ENCODE data around the gene WBP1L.
"Not testable (repeated sequence)": the region's sequence is repeated elsewhere in the genome, so short reads cannot be mapped to it uniquely, and the experiment has no call there.

The WBP1L gene

DNA sequence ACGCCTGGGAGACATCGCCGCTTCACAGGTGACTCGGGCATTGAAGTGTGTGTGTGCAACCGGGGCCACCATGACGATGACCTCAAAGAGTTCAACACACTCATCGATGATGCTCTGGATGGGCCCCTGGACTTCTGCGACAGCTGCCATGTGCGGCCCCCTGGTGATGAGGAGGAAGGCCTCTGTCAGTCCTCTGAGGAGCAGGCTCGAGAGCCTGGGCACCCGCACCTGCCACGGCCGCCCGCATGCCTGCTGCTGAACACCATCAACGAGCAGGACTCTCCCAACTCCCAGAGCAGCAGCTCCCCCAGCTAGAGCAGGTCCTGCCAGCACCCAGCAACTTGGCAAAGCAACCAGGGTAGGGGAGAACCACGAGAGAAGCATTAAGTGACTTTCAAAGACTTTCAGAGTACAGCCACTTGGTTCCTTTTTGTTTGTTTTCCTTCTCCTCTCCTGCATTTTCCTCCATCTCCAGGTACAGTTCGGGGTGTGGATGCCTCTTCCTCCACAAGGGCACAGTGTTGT is 69.3 kb downstream of the WBP1L start:
- DNase-seq = no peak

DNA sequence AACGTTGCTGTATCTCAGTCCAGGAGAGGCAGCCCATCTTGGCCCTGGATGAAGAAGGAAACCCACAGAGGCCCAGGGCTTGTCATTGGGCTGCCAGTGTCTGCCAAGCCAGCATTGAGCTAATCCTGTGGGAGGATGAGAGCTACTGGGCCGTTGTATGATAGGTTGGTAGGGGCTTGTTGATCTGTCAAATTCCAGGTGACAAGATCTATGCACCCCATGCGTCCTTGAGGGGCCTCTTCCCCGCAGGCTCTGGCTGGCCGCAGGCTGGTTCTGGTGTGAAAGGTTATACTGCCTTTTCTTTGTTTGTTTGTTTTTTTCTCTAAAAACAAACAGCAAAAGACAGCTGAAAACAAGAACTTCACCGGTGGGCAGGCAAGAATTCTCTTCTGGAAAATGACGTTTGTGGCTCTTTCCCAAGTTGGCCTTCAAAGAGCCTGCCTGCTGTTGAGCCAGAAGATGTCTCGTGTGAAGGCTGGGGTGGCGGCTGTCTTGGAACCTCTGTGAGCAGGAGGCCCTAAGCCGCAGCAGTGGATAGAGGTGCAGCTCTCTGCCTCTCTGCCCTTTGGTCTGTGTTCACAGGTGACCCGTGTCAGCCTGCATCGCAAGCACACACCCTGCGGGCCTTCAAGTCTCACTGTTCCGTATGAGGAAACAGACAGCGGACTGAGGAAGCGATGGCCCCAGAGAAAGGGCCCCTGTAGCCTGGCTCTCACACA is 70.1 kb downstream of the WBP1L start:
- DNase-seq = no peak

DNA sequence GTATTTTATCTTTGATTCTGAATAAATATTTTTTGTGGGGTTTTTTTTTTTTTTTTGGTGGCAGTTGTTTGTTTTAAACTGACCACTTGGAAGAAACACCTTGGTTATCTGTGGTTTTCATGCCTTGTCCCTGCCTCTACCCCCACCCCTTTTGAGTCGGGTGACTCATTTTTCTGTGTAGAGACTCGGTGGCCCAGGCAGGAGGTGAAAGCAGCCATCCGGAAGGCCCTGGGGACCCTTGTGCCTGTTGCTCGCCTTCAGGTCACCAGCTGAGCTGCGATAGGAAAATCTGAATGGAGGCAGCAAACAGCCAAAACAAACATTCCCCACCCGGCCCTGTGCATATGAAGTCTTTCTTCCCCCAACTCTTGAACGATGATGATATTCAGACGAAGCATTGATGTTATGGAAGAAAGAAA is 70.7 kb downstream of the WBP1L start:
- no peak for DNase-seq

DNA sequence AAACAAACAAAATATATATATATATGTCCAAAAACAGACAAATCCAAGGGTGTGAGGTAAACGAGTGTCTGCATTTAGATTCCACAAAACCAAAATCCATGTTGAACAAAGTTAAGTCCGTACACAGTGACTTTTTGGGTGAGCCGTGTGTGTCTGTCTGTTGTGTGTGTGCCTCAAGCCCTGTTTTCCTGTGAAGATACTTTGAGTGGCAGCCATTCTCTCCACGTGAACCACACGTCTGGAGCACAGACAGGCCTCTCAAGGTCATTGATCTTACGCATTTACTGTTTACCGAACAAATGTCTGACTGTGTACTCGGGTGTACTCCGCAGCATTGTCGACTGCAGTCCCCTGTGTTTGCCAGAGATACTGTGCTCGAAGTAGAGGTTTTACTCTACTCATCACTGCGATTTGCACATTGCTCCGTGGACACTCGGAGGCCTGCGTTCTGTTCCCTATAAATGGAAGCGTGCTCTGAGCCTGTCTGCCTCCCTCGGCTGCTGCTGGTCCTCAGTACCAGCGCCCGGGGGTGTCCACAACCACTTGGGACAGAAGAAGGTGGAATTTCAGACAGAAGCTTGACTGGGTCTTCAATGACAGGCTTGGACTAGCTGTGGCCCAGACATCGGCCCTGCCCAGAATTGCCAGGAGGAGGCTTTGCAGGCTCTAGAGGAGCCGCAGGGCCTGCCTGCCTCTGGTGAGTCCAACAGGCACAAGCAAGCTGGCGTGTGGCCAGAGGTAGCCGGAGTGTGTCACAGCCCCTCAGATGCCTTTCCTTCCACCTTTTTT is 71.3 kb downstream of the WBP1L start:
- no peak for DNase-seq

DNA sequence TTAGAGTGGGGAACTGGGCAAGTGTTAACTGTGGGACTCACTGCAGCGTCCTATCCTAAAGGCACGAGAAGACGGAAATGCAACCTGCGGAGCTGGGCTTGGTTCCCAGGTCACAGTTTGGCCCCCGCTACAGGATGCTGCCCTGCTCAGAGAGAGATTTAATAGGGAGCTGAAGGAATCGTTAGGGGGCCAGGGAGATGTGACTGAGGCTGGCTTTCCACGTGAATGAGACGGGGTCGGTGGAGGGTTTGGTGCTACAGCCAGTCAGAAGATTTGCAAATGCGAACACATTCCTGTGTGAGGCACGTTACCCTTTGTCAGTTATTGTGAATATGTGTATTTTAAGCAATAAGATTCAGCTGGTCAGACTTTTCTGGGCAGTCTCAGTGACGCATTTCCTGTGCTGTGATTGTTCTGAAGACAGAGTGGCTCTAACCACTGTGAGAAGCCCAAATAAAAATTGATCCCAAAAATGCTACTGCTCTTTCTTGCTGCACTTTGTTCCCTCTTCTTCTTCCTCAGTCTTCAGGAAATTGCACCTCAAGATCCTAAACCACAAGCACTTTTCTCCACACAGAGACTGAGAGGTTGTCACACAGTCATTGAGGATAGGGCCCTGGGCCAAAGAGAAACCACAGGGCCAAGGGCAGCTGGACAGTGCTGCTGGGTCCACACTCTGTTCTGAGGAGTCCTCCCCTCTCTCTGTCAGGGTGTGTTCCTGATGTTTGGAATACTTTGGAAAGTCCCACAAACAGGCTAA is 72.2 kb downstream of the WBP1L start:
- no peak for DNase-seq

DNA sequence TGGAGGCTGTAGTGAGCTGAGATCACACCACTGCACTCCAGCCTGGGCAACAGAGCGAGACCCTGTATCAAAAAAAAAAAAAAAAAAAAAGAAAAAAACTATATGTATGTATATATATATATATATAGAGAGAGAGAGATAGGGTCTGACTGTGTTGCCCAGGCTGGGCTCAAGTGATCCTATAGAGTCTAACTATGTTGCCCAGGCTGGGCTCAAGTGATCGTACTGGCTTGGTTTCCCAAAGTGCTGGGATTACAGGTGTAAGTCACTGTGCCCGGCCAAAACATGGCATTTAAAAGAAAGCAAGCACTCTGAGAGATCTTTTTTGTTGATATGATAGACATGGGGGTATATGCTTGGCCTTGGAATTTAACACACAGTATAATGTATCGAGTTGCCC is 73.4 kb downstream of the WBP1L start:
- DNase-seq = no peak

DNA sequence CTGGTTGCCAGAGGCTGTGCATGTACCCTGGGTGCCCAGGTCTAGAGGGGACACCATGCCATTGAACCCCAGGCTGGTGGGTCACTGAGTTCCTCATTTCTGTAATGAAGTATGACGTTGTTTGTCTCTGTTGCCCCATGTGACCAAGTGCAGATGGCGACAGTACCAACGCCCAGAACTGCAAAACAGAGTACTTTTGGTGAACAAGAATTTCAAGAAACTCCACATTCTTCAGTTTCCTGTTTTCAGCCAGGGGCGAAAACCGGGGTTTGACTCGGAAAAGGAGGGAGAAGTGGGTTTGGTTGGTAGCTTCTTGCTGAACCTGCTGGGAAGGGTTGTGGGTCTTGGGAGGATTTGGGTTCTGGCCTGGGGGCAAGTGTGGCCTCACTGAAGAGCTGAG is 75.3 kb downstream of the WBP1L start:
- DNase-seq = no peak

DNA sequence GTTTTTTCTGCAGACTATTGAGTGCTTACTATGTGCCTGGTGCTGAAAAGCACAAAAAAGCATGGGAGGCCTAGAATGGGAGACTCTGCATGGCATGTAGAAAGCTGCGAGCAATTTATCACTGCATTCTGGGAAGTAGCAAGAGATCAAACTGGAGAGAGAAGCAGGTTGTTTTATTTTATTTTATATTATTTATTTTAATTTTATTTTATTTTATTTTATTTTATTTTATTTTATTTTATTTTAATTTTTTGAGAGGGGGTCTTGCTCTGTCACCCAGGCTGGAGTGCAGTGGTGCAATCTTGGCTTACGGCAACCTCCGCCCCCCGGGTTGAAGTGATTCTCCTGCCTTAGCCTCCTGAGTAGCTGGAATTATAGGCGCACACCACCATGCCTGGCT is 76.3 kb downstream of the WBP1L start:
- DNase-seq = not testable (repeated sequence)

DNA sequence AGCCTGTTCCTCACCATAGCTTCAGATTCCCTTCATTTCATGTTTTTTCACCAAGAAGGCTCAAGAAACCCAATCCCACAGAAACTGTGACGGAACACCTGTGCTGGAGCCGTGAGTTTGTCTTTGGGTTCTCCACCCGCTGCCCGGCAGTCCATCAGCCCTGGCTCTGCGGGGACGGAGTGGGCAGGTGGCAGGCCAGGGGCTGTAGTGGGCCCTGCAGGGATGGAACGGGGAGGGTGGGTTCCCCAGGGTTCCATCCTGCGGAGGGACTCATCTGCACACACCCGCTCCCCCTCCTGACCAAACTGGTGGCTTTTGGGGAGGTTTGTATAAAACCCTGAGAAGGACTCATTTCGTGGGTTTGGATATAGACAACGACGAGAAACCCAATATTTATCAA is 78.5 kb downstream of the WBP1L start:
- DNase-seq = no peak

DNA sequence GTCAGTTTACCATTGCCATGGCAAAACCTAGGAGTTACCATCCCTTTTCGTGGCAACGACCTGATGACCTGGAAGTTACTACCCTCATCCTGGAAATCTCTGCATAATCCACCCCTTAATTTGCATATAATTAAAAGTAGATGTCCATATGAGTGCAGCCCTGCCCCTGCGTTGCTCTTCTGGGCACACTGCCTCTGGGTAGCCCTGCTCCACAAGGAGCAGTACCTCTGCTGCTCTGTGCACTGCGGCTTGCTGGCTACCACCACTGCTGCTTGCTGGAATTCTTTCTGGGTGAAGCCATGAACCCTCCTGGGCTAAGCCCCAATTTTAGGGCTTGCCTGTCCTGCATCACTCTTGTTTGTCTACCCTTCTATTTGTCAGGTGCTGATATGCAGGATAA is 80.9 kb downstream of the WBP1L start:
- no peak for DNase-seq

DNA sequence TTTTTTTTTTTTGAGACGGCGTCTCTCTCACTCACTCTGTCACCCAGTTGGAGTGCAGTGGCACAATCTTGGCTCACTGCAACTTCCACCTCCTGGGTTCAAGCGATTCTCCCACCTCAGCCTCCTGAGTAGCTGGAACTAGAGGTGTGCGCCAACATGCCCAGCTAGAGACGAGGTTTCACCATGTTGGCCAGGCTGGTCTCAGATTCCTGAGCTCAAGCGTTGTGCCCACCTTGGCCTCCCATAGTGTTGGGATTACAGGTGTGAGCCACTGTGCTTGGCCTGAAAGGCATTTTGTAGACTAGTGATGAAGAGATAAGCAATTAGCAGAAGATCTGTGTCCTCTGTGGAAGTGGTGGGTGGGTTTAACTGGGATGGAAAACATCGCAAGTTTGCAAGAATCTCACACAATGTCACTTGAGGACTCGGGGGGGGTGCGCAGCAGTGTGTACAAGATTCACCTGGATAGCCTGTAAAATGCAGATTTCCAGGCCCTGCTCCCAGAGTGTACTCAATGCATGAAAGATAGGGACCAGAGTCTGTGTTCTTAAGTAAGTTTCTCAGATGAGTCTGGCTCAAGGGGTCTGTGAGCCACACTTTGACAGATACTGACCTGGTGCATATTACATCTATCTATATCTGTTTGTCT is 82.5 kb downstream of the WBP1L start:
- no peak for DNase-seq

DNA sequence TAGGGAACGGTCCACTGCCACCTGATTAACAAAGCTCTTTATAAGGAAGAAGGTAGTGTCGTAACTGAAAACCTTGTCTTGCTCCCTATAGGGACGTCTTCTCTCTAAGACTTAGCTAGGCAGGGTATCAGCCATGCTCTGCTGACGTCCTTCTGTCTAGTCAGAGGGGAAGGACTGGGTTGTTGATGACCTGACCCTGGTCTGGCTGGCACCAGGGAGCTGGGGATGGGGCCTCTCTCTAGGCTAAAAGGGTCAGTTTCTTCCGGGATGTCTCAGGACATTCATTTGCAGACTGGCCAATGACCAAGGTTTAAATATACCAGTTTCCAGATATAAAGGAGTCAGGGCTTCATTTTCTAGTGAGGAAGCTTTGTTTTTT is 83.8 kb downstream of the WBP1L start:
- no peak for DNase-seq

DNA sequence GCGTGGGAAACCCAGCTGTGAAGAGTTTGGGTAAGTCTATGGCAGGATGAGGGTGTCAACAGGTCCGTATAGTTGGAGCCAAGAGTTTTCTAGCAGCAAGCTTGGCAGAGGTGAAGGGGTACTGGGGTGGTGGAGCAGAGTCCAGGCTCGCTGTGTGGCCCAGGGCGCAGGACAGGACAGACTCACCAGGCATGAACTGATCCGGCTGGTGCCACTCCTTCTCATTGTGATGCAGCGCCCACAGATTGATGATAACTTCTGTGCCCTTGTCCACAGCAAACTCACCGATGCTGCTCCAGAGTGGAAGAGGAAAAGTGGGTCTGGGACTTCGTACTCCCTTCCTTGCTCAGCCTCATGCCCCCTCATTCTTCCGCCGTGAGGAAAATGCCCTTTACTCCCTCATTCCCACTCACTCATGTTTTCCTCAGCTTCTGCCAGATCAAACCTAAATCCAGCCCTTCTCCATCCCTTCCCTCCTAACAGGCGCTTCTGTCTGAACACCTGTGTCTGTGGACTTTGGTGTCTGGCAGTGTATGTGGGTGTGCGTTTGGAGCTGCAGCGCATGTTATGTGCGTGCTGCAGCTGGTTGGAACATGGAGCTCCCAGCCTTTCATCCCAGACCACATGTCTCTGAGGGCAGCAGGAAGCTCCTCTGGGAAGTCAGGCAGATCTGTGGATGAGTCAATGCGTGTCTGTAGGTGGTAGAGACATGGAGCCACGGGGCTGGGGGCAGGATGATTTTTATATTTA is 87.7 kb downstream of the WBP1L start:
- no peak for DNase-seq

DNA sequence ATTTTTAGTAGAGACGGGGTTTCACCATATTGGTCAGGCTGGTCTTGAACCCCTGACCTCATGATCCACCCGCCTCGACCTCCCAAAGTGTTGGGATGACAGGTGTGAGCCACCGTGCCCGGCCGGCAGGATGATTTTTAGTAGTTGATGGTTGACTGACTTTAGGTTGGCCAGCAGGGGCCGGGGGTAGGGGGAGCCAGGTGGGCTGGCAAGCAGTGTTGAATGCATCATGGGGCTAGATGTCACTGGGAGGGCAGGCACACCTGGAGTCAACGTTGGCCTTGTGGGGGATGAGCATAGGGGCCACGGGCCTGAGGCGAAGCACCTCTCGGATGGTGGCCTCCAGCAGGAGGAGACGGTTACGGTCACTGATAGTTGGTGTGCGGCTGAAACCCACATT is 88.5 kb downstream of the WBP1L start:
- DNase-seq = no peak

DNA sequence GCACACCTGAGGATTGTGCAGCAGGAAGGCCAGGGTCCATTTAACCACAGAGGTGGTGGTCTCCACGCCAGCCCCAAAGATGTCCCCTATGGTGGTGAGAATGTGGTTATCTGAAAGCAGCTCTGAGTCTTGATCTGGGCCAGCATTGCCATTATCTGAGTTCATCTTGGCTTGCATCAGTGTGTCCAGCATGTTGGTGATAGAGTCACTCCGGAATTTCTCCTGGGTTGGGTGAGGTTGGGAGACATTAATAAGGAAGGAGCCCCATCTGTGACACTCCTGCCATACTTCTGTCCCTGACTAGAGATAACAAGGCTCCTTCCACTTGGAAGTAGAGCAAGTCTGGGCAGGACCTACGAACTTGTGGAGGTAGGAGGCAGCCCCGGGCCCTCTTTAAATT is 89.2 kb downstream of the WBP1L start:
- DNase-seq = no peak

DNA sequence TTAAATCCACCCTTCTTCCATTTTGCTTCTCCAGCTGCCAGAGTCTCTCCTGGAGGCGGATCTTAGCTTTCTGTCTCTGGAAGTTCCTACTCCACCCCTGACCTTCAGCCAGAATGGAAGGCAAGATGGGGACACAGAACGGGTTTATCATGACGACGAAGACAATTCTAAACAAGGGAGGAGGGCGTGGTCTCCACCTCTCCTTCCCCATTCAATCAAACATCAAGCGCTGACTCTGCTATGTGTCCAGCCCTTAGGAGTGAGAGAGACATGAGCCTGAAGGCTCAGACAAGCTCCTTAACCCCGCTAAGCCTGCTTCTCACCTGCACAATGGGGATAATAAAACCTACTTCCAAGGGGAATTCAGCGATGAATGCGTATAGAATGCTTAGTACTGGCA is 90.4 kb downstream of the WBP1L start:
- DNase-seq = no peak

DNA sequence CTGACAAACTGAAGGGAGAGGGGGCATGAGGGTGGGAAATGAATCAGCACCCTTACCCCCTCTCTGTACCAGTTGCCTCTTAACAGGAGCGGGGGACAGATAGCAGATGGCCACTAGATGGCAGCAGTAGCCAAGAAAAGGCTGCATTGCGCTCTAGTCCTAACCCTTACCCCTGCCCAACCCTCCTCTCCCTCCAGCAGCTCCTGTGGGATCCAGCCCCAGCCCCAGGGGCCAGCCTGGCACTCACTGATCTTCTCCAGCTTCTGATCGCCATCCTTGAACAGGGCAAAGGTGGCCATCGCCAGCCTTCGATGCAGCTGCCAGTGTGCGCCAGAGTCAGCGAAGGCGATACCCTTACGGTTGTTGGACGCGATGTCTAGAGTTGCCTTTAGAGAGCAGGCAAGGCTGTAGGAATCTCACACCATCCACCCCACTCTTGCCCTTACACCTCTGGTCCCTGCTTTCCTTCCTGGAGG is 91.3 kb downstream of the WBP1L start:
- DNase-seq = peak; percentile 60

DNA sequence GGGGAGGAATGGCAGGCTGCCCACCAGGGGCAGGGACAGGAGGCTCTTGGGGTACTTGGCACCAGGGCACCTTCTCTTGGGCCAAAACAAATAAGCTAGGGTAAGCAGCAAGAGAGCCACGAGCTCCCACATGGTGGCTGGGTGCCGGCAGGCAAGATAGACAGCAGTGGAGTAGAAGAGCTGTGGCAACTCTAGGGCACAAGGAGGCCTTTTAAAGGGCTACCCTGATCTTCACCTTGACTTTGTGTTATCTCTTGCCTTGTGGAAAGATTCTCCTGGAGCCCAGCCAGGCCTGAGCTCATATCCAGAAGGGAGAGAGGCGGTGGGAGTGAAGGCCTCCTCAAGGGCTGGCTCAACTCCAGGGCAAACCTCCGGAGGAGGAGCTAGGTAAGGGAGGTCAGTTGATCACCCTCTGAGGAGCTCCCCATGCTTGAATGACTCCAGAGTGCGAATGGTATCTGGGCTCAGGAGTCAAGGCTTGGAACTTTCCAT is 93.5 kb downstream of the WBP1L start, which contains the start of gene CYP17A1:
Gene CYP17A1 (minus strand): TSS at position 184 of the 492 bp plus-strand sequence. CDS start 52 bp downstream, at position 132.
- DNase-seq = no peak

DNA sequence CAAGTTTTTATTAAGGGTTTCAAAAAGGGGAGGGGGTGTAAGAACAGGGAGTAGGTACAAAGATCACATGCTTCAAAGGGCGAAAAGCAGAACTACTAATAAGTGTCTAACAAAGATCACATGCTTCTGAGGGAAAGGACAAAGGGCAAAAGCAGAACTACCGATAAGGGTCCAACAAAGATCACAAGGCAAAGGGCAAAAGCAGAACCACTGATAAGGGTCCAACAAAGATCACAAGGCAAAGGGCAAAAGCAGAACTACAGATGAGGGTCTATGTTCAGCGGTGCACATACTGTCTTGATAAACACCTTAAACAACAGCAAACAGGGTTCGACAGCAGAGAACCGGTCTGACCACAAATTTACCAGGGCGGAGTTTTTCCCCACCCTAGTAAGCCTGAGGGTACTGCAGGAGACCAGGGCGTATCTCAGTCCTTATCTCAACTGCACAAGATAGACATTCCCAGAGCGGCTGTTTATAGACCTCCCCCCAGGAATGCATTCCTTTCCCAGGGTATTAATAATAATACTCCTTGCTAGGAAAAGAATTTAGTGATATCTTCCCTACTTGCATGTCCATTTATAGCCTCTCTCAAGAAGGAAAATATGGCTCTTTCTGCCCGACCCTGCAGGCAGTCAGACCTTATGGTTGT is 94.7 kb downstream of the WBP1L start:
- DNase-seq = not testable (repeated sequence)

DNA sequence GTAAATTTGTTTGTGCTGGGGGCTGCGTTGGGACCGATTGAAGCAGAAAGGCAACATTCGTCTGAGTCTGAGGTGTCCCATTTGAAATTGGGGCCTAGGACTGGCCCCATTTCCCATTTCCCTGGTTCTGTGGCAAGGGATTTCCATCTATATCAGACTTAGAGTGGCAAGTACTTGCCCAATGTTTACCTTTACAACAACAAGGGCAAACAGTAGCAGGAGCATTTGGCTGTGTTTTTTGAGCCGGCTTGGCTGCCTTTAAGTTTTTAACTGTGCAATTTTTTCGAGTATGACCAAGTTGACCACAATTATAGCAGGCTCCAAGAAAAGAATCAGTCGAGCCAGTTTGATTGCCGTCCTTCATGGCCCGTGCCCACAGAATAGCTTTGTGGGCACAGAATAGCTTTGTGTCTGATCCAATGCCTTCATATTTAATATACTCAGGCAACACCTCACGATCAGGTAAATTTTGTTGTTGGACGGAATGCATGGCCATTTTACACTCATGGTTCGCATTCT is 98.1 kb downstream of the WBP1L start:
- DNase-seq = no peak

DNA sequence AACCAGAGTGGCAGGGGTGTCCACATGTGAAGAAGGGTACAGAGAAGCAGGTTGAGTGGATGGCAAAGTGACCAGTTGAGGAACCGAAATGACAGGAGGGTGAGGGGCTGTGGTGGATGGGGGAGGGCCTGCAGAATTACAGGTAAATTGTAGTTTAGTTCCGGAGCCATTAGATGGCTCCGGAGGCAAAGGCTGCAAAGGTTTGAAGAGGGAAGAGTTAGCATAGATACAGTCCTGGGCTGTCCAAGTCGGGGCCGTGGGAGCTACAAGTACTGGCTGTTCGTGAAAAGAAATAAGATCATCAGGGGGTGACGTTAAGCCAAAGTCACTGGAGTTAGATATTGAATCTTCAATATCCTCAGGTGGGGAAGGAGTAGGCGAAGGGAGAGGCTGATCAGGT is 99.4 kb downstream of the WBP1L start:
- not testable (repeated sequence) for DNase-seq

Data from activated CD4-positive, alpha-beta T cell treated with anti-CD3 and anti-CD28 coated beads for 1 hour (primary cell).